CD4-positive, alpha-beta T cell treated with Interleukin-10 for 1 hour (primary cell): ENCODE results near the gene RCAN3.

Experiments used
- DNase-seq: peaks from one replicate; pipeline ENCODE4 v3.0.0-alpha.2; 2020

RCAN3 gene

GRCh38 chr1:24553931-24554330, 51.3 kb downstream of the RCAN3 start:
- no peak for DNase-seq

GRCh38 chr1:24554714-24555113, 52.1 kb downstream of the RCAN3 start:
- no peak for DNase-seq

- DNase-seq: peak; percentile 57
These were observed 53.2 kb downstream of the RCAN3 start, which contains the start of gene NCMAP for GRCh38 chr1:24555591-24556413. NCMAP (plus strand) TSS chr1:24556087; CDS start chr1:24595431, 39,344 bp downstream.

- DNase-seq: no peak
These were observed 53.8 kb downstream of the RCAN3 start for GRCh38 chr1:24556414-24556795.

- no peak for DNase-seq
These were observed 54.6 kb downstream of the RCAN3 start for GRCh38 chr1:24557220-24557619.

GRCh38 chr1:24557711-24558131, 55.1 kb downstream of the RCAN3 start:
- no peak for DNase-seq

- no peak for DNase-seq
These were observed 55.8 kb downstream of the RCAN3 start for GRCh38 chr1:24558455-24558854.

- DNase-seq: no peak
These were observed 56.5 kb downstream of the RCAN3 start for GRCh38 chr1:24558902-24559791.

GRCh38 chr1:24560361-24560760, 57.7 kb downstream of the RCAN3 start:
- no peak for DNase-seq

- no peak for DNase-seq
These were observed 60.0 kb downstream of the RCAN3 start for GRCh38 chr1:24562625-24563024.

GRCh38 chr1:24564695-24565094, 62.1 kb downstream of the RCAN3 start:
- no peak for DNase-seq

- no peak for DNase-seq
These were observed 63.7 kb downstream of the RCAN3 start for GRCh38 chr1:24566236-24566867.

- DNase-seq: no peak
These were observed 65.3 kb downstream of the RCAN3 start for GRCh38 chr1:24567792-24568388.

GRCh38 chr1:24568475-24568874, 65.8 kb downstream of the RCAN3 start:
- no peak for DNase-seq

- DNase-seq: no peak
These were observed 67.9 kb downstream of the RCAN3 start for GRCh38 chr1:24570265-24571125.

GRCh38 chr1:24572301-24572700, 69.7 kb downstream of the RCAN3 start:
- DNase-seq: no peak

GRCh38 chr1:24575905-24576587, 73.4 kb downstream of the RCAN3 start:
- no peak for DNase-seq

- no peak for DNase-seq
These were observed 76.2 kb downstream of the RCAN3 start for GRCh38 chr1:24578846-24579245.

GRCh38 chr1:24580756-24581155, 78.1 kb downstream of the RCAN3 start:
- no peak for DNase-seq

GRCh38 chr1:24584171-24584647, 81.6 kb downstream of the RCAN3 start:
- DNase-seq: no peak

GRCh38 chr1:24586119-24586518, 83.5 kb downstream of the RCAN3 start:
- DNase-seq: no peak
